Amniotic epithelial cell (primary cell): ENCODE data around the gene KCNK5.

Experiments used
- DNase-seq: peaks from one replicate; pipeline ENCODE4 v3.0.0-alpha.2; 2010; ENCODE audit warnings: low read depth

The KCNK5 gene

DNA sequence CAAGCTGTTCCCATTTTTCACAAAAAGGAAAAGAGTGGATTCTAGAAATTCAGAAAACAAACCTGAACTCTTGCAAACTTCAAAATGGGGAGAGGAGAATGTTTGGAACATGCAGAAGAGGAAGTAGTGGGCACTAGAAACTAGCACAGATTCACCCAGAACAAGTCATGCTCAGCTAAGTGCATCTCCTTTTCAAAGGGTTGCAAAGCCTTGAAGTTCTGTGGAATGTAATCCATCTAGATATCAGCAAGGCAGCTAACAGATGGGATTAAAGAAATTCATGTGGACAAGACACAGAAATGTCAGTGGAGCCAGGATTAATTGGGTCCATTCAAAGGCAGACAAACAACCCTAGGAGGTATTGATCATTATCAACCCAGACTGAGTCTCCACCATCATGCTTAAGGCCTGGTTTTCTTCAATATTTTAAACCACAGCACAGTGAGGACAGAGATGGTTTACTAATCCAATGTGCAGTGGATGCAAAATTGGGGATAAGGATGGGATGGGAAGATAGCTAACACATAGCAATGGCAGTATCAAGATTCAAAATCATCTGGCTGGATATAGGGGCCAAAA, 31.3 kb downstream of the KCNK5 start:
- no peak for DNase-seq

GRCh38 chr6:39197521-39197920, 31.8 kb downstream of the KCNK5 start:
- DNase-seq = no peak

DNA sequence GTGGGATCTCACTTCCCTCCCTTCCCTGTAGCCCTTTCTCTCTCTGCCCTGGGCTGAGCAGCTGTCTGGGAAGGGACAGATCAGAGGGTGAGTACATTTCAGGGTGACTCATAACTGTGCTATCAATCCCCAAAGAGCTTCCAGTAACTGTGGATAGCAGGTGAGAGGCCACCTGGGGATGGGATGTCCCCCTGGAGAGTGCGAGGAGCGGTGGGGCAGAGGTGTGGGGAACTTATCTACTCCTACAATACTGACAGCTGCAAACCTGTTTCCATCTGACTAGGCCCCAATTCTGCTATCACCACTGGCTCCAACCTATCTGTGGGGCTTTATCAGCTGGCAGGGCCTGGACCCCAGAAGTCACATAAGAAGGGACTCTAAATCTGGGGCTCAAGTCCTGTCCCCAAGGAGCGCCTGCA, 32.6 kb downstream of the KCNK5 start:
- DNase-seq = no peak

GRCh38 chr6:39195792-39196385, 33.4 kb downstream of the KCNK5 start:
- no peak for DNase-seq

GRCh38 chr6:39194466-39194865, 34.8 kb downstream of the KCNK5 start:
- no peak for DNase-seq

DNA sequence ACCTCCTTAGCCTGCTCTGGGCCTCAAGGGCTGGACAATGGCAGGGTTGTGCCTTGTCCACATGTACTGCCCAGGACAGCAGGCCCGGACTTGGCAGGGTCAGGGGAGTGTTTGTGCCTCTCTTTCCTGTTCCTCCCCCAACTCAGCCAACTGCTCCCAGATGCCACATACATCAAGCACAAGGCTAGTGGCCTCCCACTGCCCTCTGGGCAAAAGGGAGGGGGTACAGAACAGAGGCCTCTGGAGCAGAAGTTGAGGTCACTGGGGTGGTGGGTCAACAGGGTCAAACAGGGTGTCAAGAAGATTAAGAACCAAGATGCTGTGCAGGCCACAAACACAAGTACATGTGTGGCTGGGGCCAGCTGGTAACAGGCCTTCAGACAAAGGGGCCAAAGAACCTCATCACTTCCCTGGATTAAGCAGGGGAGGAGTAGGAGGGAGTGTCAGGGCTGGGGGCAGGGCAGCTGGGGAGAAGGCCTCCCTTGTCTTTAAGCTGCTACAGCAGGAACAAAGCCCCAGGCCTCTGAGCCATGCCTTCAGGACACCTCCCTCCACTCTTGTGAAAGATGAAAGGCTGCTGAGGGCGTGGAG, 36.0 kb downstream of the KCNK5 start:
- no peak for DNase-seq

GRCh38 chr6:39192736-39193135, 36.5 kb downstream of the KCNK5 start:
- no peak for DNase-seq

DNA sequence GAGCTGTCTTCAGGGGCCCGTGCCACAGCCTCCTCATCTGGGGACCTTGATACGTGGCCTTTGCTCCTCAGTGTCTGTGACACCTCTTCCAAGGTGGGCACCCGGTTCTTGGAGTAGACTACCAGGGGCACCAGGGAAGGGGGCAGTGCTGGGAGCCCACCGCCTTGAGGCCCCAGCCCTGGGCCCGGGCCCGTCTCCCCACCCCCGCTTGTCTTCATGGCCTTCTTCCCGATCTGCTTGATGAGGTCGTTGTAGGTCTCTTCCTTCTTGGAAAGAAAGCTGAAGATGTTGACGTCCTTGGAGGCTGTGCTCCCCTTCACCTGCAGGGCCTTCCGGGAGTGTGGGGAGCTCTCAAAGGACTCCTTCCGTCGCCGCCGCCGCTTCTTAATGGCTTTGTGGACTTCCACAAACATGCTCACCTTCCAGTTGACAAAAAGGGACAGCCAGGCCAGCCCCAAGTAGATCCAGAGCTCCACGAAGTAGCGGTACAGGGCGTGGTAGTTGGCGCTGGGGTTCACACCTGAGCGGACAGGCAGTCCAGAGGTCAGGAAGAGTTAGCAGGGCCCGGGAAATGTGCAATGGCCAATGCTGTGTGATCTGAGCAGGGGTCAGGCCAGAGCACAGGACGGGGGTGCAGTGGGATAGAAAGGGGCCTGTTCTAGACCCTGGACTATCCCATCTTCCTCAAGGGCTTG, 37.9 kb downstream of the KCNK5 start:
- no peak for DNase-seq

DNA sequence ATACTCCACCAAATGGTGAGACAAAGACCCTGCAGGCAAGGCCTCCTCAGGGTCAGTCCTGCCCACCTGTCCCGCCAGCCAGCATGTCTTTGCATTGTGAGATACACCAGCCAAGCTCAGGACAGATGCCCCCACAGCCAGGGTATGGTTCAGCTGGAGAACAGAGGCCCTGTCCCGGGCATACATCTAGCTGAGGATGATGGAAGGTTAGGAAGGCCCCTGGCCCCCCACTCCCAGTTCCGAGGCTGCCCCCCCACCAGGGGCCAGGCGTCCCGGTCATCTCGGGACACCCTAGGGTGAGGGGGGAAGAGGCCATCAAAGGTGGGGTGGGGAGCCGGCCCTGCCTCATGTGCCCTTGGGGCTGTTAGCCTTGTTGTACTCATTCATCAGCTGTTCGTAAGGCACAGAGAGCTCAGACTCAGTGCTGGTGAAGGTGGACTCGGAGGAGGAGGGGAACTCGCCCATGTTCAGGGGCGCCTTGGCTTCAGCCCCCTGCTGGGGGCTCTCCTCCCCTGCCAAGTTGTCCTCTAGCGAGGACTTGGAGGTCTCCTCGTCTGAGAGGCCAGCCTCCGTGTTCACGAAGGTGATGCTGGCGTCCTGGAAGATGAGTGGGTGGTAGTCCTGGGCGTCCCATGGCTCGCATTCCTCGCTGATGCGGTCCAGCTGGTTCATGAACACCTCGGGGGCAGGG, 38.6 kb downstream of the KCNK5 start:
- DNase-seq = no peak

DNA sequence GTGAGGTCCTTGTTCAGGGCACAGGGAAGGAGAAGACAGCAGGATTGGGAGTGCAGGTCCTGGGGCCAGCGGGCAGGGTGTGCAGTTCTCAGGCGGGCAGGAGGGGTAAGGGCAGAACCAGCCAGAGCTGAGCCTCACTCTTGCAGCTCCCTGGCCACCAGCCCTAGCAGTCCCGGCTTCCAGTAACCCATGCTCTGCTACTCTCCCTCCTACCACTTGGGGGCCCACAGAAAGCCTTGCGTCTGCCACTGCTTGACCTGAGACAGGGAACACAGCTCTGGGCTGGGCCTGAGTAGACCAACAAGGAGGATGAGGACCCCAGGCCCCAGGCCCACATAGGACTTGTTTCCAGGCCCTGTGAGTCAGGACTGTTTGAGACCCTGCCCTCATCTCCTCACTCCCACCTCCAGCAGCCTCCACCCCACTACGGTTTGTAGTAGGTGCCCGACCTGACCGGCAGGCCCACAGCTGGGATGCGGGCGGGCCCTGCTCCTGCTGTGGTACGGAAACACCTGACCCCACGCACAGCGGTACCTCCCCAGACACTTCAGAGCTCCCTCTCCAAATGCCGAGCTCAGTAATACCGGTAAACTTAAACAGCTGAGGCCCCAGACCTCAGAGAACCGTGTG, 39.2 kb downstream of the KCNK5 start:
- no peak for DNase-seq

- no peak for DNase-seq
These were observed 40.1 kb downstream of the KCNK5 start for GRCh38 chr6:39189131-39189530.

GRCh38 chr6:39188571-39188970, 40.7 kb downstream of the KCNK5 start:
- DNase-seq = no peak

DNA sequence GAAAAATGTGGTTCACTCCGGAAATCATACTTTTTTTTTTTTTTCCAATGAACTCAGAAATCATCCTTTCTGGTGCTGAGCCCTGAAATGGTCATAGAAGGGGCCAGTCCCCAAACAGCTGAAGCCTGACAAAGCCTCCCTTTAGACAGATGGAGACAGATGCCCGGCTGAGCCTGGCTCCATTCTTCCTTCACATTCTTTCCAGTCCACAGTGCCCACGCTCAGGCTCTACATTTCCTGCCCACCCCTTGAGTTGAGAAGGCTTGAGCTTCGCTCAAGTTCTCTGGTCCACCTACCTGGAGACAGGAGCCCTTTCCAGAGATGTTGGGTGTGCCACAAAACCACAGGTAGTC, 41.2 kb downstream of the KCNK5 start:
- no peak for DNase-seq

- DNase-seq = no peak
These were observed 44.2 kb downstream of the KCNK5 start for GRCh38 chr6:39184906-39185580.

DNA sequence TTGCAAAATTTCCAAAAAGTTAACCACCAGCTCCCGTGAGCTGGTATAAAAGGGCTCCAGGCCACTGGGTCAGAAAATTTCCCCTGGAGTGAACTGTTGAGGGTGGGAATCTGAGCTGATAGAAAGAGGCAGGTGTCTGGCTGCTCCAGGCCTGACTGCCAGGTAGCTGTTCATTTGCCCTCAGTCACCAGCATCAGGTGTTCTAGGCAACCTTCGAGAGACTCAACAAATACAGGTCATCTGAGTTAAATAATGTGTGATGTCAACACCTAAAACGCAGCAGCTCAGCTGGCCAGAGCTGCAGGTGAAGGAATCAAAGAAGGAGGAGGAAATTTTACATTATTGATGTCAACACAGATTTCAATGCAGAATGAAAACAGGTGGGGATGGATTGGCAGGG, 46.7 kb downstream of the KCNK5 start:
- no peak for DNase-seq

- no peak for DNase-seq
These were observed 47.4 kb downstream of the KCNK5 start for GRCh38 chr6:39181826-39182225.

GRCh38 chr6:39181333-39181732, 47.9 kb downstream of the KCNK5 start:
- no peak for DNase-seq

DNA sequence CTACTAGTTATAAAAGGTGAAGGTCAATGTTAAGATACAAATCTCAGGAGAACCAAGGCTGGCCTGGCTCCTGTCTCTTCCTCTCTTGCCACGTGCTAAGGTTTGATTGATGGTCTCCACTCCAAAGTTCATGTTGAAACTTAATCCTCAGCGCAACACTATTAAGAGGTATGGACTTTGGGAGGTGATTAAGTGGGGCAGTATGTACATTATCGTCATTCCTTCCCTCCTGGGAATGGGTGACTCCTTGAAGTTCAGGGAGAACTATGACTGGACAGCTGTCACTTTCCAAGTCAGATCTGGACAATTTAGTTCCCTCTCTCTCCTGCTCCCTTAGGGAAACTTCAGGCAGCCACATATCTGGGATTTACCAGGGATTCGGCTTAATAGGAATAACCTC, 50.5 kb downstream of the KCNK5 start:
- no peak for DNase-seq

DNA sequence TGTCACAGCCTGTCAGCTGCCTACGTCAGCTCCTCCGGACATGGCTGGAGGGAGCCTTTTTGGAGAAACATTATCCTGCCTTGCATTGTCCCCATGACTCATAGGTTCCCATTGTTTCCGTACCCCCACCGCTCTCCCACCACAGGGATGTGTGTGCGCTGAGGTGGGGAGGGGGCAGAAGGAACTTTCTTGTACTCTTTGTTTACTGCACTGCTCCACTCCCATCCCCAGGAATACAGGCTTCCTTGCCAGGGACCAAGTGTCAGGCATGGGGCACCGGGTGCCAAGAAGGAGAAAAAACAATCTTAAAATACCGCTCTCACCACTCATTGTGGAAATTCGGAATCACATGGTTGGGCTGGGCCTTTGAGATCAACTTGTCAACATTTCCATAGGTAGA, 51.0 kb downstream of the KCNK5 start:
- no peak for DNase-seq

DNA sequence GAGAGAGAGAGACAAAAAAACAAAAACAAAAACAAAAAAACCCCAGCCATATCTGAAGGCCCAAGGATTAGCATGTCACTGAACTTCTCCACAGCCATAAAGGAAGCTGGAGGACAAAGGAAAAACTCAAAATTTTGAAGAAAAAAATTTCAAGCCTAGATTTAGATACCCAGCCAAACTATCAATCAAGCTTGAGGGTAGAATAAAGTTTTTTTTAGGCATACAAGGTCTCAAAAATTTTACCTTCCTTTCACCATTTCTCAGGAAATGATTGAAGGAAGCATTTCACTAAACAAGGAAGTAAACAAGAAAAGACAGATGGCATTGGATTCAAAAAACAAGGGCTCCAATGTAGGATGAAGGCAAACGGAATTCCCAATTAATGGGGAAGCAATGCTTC, 52.1 kb downstream of the KCNK5 start:
- DNase-seq = no peak

DNA sequence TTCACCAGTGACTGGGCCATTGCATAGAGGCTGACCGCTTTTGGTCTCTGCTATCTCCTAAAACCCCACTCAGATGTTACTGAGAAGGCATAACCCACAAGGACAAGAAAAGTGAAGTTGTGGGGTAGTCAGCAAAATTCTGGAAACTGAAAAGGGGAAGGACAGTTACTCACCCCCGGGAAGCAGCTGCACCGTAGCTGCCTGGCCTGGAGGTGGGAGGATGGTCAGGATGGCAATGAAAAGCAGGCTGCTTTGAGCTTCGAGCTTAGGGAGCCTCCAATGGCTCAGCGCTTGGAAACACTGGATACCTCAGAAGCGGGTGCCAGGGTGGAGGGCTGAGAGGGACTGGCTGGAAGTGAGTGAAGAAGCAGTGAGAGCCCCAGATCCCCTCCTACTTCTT, 56.0 kb downstream of the KCNK5 start:
- no peak for DNase-seq

DNA sequence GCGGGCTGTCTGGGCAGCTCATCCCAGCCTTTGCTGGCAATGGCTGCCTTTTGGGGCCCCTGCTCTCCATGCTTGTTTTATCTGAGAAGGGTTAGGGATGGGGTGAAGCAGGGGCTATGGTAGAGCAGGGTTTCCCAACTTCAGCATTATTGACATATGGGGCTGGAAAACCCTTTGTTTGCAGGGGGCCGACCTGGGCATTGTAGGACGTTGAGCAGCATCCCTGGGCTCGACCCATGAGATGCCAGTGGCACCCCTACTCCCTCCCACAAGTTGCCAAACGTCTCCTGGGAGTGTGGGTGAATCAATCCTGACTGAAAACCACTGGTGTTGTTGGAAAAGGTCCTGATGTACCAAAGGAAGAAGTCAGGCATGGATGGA, 56.9 kb downstream of the KCNK5 start:
- no peak for DNase-seq
